ENCODE results near the gene TMEM63C. TPM values are rescaled to one million over a fixed set of nuclear protein-coding genes. Genes with fewer than 3 reads are reported as not detected.

TMEM63C gene
- total RNA-seq, 1 donor from 2014 or later, result 4.6 TPM

DNA sequence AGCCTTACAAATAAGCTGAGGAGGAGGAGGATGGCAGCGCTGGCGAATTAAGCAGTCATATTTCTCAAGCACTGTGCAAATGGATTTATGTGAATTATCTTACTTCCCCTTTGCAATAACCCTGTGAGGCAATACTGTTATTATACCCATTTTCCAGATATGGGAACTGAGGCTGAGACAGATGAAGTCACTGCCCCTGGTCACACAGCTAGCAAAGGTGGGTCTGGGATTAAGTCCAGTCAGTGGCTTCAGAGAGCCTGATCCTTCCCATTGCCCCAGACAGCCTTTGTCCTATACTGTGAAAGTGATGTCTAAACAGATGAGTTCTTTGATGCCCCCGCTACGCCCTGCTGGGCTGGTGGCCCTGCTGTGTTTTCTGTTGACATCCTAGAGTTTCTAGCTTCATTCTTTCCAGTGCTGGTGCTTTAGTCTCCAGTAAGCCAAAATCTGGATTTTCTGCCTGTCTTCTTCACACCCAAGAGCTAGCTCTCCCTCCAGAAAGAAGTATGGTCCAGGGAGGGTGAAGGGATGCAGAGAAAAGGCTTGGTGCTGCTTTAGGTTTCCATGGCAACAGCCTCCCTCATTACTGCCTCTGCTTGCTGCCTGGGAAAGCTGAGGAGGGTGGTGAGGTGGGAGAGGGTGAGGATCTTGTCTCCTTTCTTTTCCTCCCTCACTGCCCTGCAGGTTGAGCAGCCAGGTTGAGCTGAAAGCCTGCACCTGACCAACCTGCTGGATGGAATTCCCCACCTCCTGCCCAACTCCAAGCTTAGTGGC lies 30.7 kb downstream of the TMEM63C start:
- H3K4me1 Mint-ChIP-seq (ENCODE audit: unreplicated experiment), result no peaks in the 10 kb centered on the region
- H3K4me3 Mint-ChIP-seq, result no peak overlapping the region
- DNase-seq (ENCODE audit: extremely low spot score, unreplicated experiment), result no peak
- H3K27me3 Mint-ChIP-seq, result peaks cover 58% of the 10 kb centered on the region
- no peaks in the 10 kb centered on the region for H3K36me3 Mint-ChIP-seq
- H3K9me3 Mint-ChIP-seq, result no peaks in the 10 kb centered on the region
- no peak overlapping the region for H3K27ac Mint-ChIP-seq
- TF ChIP-seq, protein P1, sequence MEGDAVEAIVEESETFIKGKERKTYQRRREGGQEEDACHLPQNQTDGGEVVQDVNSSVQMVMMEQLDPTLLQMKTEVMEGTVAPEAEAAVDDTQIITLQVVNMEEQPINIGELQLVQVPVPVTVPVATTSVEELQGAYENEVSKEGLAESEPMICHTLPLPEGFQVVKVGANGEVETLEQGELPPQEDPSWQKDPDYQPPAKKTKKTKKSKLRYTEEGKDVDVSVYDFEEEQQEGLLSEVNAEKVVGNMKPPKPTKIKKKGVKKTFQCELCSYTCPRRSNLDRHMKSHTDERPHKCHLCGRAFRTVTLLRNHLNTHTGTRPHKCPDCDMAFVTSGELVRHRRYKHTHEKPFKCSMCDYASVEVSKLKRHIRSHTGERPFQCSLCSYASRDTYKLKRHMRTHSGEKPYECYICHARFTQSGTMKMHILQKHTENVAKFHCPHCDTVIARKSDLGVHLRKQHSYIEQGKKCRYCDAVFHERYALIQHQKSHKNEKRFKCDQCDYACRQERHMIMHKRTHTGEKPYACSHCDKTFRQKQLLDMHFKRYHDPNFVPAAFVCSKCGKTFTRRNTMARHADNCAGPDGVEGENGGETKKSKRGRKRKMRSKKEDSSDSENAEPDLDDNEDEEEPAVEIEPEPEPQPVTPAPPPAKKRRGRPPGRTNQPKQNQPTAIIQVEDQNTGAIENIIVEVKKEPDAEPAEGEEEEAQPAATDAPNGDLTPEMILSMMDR (conservative IDR thresholded peaks at IDR 0.05), result no peak

DNA sequence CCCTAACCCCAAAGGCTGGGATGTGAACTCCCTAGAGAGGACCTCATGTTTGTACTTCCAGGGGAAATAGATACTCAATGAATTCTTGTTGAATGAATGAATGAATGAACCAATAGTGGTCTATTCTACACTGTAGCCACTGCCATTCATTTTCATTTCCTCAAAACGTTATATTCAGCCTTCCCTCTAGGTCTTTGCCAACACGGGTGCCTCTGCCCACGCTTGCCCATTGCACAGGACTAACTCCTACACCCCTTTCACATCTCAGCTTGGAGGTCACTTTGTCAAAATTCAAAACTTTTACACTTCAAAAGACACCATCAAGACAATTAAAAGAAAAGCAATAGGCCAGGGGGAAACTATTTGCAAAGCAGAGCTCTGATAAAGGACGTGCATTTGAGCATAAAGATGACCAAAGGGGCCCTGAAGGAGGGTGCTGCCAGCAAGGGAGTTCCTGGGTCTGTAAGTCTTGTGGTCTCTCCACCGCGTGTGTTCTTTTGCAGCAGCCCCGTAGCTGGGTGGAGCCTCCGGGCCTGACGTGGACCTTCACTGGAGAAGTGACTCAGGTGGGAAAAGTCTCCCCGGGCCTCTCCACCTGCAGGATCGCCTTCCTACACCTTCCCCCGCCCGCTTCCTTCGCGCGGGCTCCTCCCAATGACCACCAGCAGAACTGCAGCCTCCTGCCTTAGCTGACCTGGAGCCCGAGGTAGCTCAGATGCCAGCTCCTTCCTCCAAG lies 31.5 kb downstream of the TMEM63C start:
- Mint-ChIP-seq H3K27me3 (peaks cover 61% of the 10 kb centered on the region), H3K9me3 (no peaks in the 10 kb centered on the region), H3K4me3 (no peak overlapping the region), H3K4me1 (ENCODE audit: unreplicated experiment) (no peaks in the 10 kb centered on the region), H3K36me3 (no peaks in the 10 kb centered on the region), H3K27ac (no peak overlapping the region)
- no peak for DNase-seq (ENCODE audit: extremely low spot score, unreplicated experiment)
- TF ChIP-seq, protein P1 (conservative IDR thresholded peaks at IDR 0.05), result peak; percentile 76

DNA sequence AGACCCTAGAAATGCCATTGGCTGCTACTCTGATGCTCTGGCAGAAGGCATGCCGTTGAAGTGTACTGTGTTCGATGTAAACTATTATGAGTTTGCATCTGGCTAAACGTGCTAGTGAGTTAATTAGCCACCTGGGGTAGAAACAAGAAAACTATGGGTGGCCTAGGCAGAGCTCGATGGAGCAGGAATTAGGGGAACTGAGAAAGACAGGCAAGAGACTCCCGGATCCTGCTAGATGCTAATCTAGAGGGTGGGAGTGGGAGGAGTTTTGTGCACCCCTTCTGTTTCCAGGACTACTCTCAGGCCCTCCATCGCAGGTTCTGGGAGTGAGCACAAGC lies 32.0 kb downstream of the TMEM63C start:
- Mint-ChIP-seq H3K27ac (no peak overlapping the region), H3K27me3 (peaks cover 57% of the 10 kb centered on the region)

GRCh38 chr14:77214216-77214615 lies 32.6 kb downstream of the TMEM63C start:
- TF ChIP-seq, protein P1 (conservative IDR thresholded peaks at IDR 0.05), result no peak
- Mint-ChIP-seq H3K4me3 (no peak overlapping the region), H3K36me3 (no peaks in the 10 kb centered on the region), H3K9me3 (no peaks in the 10 kb centered on the region), H3K4me1 (ENCODE audit: unreplicated experiment) (no peaks in the 10 kb centered on the region), H3K27ac (no peak overlapping the region), H3K27me3 (peaks cover 53% of the 10 kb centered on the region)
- no peak for DNase-seq (ENCODE audit: extremely low spot score, unreplicated experiment)

More for the DNA sequence above, 32.0 kb downstream of the TMEM63C start:
- Mint-ChIP-seq H3K36me3 (no peaks in the 10 kb centered on the region), H3K9me3 (no peaks in the 10 kb centered on the region), H3K4me1 (ENCODE audit: unreplicated experiment) (no peaks in the 10 kb centered on the region), H3K4me3 (no peak overlapping the region)
- DNase-seq (ENCODE audit: extremely low spot score, unreplicated experiment), result no peak
- TF ChIP-seq, protein P1 (conservative IDR thresholded peaks at IDR 0.05), result no peak

DNA sequence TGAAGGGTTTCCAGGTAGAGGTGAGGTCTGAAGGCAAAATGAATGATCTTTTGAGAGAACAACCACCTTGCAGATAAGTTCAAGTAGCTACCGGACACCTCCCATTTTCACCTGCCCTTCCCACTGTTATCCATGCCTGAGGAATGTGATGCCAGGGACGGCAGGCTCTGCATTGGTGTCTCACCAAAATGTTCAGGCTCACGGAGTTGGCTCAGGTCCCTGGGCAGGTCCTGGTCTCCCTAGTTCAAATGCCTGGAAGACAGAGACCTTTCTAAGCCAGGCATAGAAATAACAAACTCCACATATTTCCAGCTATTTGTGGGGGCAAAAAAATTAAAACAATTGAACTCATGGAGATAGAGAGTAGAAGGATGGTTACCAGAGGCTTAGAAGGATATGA lies 36.0 kb downstream of the TMEM63C start:
- Mint-ChIP-seq H3K9me3 (no peaks in the 10 kb centered on the region), H3K27ac (no peak overlapping the region), H3K4me3 (no peak overlapping the region), H3K4me1 (ENCODE audit: unreplicated experiment) (no peaks in the 10 kb centered on the region), H3K36me3 (no peaks in the 10 kb centered on the region), H3K27me3 (peaks cover 66% of the 10 kb centered on the region)
- no peak for DNase-seq (ENCODE audit: extremely low spot score, unreplicated experiment)
- TF ChIP-seq, protein P1 (conservative IDR thresholded peaks at IDR 0.05), result no peak

All from type B pancreatic cell (in vitro differentiated cells).